ENCODE measurements around the gene BCAT1.

BCAT1 gene

DNA sequence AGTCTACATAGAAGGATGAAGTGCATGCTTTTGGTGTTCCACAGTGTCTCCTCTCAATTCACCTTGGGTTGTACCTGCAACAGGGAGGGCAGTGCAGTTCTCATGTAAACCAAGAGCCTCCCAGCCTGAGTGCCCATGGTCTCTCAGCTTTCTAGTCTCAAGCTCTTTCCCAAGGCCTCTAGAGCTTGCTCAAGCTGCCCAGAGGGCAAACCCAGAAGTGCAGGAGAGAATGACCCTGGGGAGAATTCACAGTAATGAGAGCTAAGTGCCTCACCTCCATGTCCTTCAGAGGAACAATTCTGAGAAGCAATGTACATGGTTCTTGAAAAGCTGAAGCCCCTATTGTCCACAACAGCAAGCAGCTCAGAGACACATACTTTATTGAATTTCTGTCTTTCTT is 180.5 kb downstream of the BCAT1 start:
- DNase-seq (ENCODE audit: low spot score), result no peak

GRCh38 chr12:24767016-24767415 is 181.9 kb downstream of the BCAT1 start:
- no peak for DNase-seq (ENCODE audit: low spot score)

GRCh38 chr12:24764712-24765111 is 184.2 kb downstream of the BCAT1 start:
- no peak for DNase-seq (ENCODE audit: low spot score)

GRCh38 chr12:24760606-24761378 is 188.1 kb downstream of the BCAT1 start:
- no peak for DNase-seq (ENCODE audit: low spot score)

- no peak for DNase-seq (ENCODE audit: low spot score)
Observed at GRCh38 chr12:24760162-24760561, 188.7 kb downstream of the BCAT1 start.

Data from HuH-7 (cell line).